HG03378 (cell line): ENCODE results near the gene TEX36.
"Not testable (repeated sequence)": the region's sequence is repeated elsewhere in the genome, so short reads cannot be mapped to it uniquely, and the experiment has no call there.

Experiments
- ATAC-seq: cut with Tn5 transposase; IDR thresholded peaks from one replicate; pipeline ENCODE4 v1.9.1; 2021; ENCODE audit warnings: mild to moderate bottlenecking, moderate library complexity; ENCODE audit not compliant: unreplicated experiment

TEX36 gene

DNA sequence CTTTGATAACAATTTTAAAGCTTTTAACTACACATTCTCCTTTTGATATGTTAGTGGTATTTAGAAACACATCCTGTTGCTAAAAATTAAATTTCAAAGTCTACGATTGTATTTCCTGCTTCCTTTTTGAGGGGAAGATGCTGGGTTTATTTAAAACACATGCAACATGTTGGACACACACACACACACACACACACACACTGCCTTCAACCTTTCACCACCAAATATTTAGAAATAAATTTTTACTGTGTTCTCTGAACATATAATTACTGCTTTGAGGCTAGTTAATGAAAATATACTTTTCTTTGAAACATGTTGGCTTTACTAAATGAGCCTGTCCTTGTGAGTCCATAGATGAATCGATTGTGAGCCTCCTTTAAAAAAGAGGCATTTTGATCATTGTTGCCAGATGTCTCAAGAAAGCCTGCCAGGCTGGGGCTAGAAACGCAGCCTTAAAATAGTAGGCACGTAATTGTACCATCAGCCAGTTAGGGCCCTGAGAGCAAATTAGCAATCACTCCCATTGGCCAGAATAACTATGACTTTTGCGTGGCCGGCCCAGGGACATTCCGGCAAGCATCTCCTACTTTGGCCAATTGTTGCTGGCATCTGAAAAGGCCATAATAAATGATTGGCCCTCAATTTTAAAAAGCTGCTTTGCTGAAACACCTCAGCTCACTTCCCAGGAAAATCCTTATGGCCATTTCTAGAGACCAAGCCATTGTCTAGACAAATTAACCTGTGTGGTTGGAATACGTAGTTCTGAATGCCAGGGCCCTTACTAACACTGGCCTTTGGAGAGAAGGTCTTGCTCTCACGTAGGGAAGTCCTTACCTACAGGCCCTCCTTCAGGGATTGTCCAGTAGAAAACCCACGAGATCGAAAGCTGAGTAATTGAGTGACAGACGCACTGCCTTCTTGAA, 9.9 kb upstream of the TEX36 start:
- no peak for ATAC-seq

DNA sequence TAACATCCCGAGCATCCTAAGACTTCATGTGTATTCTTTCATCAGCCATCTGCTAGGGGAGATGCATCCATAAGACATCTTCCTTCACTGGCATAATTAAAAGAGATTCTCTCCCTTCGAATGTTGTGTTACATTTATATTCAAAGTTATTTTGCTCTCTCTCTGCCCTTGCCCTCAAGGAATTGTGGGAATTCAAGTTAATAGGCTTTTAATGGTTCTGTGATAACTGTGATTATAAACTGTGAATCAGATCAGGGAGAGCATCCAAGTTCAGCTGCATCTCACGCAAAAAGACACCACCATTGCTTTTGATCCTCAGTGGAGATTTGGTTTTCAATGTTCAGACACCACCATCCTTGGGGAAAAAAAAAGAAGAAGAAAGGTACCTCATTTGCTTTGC, 9.2 kb upstream of the TEX36 start:
- no peak for ATAC-seq

DNA sequence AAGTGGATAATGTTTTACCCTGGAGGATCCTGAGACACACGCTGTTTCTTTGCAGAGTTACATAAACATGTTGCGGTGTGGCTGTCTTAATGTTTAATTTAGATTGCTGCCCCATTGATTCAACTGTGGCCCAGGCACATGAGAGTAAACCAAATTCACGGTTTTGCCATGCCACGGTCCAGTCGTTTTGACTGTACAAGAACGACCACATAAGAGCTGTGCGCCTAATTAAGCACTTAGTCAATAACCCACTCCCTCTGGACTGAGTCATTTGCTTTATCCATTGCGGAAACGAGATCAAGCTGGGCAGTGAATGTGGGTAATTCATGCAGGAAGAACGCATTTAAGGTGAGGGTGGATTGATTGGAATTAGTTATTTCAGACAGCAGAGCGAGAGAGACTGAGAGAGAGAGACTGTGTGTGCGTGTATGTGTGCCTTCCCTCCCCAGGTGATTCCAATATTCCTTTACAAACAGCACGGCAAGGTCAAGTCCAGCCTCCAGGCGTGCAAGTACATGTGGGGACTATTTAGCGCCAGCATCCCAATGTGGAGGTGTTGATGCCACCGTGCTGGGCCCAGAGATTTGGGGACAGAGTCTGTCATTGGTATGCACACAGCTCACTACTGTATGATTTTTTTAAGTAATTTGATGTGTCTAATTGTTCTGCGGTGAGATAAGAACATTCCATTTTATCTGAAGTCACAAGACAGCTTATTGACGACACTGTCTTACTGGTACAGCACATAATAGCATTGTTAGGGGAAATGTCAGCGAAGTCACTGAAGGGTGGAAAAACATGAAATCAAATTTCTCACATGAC, 8.4 kb upstream of the TEX36 start:
- ATAC-seq = no peak

DNA sequence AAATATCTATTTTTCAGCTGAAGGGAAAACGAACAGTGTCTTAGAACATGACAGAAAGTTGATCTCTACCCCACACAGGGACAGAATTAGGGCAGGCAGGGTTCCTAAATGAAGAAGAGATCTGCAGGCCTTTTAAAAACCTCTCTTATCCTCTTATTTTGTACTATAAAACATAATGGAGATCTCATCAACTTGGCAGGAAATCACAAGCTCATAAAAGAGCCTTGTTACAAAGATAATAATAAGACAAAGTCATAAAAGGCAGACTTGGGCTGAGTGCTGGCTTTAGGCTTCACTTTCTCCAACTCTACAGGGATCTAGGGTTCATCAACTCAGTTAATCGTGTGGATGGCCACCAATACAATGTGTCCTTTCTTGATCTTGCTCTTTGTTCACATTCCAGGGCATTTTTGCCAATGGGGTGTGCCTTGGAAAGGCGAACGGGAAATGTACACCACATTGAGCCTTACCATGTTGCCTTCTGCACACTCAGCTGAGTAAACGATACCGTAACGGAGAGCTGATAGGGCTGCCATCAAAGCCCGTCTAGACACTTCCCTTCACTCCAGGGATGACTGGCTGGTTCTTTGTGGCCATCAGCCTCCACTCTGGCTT, 7.1 kb upstream of the TEX36 start:
- no peak for ATAC-seq

DNA sequence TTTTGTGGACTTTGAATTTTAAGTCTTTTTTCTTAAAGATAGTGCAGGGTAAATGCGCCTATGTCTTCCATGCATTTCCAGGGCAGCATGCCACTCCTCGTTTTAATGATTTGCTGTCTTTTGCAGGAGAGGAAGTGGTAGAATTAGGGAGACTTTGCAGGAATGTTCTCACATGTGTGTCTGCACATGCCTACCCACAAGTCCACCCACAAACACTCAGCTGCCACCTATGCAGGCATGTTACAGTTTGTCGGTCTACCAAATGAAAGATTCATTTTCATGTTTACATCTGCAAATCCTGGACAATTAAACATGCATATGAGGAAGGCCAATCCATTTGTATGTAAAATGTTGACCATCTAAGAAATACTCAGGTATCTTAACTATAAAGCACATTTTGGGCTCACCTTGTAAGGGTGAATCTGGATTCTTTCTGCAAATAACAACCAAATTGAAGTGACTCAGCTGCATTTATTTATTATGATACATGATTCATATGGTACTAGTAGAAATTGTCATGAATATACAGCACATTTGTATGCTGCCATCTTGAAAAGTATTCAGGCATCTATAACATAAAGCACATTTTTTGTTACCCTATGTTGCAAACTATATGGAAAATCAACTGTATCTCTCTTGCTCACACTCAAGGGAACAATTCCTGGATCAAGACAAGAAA, 4.7 kb upstream of the TEX36 start:
- no peak for ATAC-seq

DNA sequence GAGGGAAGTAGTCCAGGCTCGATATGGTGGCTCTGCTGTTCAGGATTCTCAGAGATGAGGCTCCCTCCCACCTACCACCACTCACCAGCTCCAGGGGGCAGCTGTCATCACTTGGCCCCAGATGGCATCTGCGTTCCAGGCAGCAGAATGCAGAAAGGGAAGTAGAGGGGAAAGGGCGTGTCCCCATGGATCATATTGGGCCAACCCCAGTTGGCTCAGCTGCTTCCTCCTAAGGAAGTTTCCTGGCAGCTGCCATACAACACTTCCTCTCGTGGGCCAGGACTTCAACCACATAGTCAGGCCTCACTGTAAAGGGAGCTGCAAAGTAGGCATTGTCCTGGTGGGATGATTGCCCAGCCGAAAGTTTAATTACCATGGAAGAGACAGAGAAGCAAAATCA, 1.6 kb upstream of the TEX36 start:
- no peak for ATAC-seq

DNA sequence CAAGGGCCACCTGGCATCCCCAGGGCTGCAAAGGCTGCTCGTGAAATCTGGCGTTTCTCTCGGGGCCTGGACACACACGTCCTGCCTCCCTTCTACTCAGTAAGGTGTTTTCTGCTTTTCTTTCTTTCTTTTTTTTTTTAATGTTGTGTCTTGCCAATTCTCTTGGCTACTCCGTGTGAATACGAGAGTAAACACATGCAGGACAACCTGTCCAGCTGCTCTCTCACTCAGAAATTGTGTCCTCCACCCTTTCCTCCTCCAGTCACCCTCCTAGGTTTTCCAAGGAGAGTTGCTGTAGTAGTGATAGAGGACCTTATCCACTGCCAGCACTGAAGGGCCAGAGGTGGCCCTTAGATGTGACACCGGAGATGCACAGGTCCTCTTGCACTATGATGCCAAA, 858 bp upstream of the TEX36 start:
- ATAC-seq = no peak

DNA sequence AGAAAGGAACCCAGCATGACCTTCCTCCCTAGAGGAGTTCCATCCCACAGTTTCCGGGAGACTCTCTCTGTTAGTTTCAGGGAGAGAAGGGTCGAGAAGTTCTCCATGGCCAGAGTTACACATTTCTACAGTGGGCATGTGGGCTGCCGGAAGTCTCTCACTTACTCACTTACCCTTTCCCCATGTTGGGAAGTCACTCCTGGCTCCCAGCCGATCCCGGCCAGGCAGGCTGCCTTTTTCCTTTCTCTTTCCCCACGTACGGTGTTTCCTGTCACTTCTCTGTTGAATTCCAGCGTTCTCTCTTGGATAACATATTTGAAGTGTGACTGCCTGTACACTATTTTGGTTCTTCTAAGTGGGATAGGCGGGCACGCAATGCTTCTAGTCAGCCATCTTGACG, 3.5 kb downstream of the TEX36 start:
- ATAC-seq = no peak

DNA sequence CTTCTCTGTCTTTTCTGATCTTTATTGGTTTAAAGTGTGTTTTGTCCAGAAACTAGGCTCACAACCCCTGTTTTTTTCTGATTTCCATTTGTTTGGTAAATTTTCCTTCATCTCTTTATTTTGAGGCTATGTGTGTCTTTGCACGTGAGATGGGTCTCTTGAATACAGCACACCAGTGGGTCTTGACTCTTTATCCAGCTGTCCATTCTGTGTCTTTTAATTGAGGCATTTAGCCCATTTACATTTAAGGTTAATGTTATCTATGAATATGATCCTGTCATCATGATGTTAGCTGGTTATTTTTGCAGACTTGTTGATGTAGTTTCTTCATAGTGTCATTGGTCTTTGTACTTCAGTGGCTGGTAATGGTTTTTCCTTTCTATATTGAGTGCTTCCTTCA, 10.1 kb downstream of the TEX36 start:
- ATAC-seq = no peak

DNA sequence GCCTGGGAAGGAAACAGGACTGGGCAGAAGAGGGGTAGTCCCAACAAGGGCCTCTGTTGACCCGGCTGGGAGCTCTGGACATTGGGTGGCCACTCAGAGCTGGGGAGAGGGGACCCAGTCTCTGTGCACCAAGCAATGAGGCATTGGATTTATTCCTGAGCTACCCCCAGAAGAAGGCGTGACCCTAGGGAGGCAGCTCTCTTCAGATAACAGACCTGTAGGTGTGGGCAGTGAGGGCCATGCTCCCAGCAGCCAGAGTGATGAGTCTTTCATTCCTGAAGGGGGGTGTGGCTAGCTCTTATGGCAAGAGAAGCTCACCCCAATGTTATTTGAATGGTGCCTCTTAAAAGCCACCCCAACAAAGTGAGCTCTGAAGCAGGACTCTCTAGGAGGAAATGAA, 20.4 kb downstream of the TEX36 start:
- no peak for ATAC-seq

DNA sequence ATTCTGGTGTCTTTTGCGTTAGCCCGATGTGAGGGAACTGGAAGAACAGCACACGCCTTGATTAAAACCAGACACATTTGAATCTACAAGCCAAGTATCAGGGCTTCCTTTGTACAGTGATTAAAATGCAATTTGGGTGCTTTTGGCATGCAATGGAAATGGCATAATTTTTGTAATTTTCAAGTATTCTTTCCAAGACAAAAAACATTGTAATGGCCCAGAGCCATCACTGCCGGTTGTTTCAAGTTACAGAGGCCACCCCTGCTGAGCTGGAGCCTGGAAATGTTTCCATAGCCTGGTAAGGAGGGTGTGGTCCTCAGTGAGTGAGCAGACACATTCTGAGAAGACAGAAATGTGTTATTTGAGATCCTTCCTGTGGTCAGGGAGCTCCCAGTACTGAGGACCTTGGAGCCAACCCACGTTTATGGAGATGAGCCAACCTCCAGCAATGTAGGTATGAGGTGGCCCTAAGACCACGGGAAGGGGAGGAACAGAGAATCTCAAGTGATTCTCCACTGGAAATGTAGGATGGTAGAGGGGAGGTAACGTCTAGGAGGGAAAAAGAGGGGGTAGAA, 20.9 kb downstream of the TEX36 start:
- no peak for ATAC-seq

DNA sequence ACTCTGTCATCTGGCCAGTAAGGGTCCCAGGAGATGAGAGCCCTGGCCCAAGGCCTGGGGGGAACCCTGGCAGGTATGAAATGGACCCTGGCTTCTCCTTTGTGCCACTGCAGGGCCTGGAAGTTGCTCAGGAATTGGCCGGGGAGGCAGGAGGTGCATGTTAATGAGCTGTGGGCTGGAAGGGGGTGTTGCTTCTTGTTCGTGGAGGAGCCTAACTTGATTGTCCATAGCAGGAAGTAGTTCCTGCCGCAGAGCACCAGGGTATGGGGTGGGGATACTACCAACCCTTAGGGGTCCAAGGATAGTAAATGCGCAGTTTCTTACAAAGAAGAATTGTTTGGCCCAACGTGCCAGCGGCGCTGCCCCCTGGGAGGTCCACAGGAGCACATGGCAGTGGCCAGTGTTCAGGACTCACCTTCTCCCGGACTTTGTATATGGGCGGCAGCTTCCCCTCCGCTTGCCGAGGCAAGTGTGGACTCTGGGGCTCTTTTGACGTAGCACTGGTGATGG, 21.5 kb downstream of the TEX36 start:
- ATAC-seq = no peak

DNA sequence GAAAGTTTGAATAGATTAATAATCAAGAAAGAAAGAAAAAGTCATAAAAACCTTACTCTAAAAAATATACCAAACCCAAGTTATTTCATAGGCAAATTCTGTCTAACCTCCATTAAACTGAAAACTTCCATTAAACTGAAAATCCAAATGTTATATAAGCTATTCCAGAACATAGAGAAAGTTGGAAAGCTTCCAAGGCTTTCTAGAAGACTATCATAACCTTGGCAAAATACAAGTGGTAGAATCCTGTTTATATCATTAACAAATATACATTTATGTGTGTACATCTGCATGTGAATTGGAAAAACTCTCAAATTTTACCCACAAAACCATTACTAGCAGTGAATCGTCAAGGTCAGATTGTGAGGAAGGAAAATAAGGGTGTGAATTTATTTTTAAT, 23.9 kb downstream of the TEX36 start:
- no peak for ATAC-seq

DNA sequence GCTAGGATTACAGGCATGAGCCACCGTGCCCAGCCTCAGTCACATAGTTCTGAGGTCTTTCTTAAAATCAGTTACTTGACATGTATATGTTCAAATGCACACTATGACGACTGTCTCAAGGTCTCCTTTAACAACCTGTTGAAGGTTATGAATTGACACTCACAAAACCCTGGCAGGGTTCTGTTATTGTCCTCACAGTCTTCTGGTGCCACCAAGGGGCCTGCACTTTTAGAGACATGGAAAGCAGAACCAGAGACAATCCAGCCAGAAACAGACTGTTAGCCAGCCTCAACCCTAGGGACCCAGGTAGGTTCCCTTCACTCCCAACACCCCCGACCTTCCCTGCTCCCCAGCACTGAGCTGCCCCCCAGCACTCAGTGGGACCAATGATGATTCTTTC, 26.4 kb downstream of the TEX36 start:
- no peak for ATAC-seq

DNA sequence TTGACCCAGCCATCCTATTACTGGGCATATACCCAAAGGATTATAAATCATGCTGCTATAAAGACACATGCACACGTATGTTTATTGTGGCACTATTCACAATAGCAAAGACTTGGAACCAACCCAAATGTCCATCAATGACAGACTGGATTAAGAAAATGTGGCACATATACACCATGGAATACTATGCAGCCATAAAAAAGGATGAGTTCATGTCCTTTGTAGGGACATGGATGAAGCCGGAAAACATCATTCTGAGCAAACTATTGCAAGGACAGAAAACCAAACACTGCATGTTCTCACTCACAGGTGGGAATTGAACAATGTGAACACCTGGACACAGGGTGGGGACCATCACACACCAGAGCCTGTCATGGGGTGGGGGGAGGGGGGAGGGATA, 29.9 kb downstream of the TEX36 start:
- not testable (repeated sequence) for ATAC-seq

DNA sequence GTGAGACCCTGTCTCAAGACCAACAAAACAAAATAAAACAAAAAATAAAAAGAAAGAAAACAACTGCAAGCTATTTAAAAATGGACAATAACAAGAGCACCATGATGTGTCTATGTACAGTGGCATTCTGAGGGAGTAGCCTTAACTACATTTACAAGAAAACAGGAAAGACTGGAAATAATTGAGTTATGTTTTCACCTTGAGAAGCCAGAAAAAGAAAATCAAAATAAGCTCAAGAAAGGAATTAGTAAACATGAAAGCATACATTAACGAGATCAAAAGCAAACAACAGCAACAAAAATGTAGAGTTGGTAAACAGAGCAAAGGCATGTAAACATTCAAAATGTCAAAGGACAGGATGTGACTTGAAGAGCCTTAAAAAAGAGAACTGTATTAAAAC, 36.7 kb downstream of the TEX36 start:
- no peak for ATAC-seq

DNA sequence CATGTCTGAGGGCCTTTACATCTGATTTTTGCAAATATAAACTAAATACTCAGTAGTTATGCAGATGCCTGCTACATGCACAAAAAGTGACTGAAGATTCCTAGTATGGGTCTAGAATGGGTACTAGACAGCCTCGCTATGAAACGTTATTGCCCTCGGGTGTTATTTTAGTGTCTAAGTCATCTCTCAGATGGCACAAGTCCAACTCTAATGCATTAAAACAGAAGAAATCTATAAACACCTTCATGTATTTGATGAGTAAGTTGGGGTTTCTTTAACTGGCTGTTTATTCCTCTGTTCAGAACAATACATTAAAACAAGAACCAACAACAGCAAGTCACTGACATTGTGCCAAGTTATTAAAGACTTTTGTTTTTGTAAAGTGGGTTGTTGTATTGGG, 41.6 kb downstream of the TEX36 start:
- no peak for ATAC-seq

DNA sequence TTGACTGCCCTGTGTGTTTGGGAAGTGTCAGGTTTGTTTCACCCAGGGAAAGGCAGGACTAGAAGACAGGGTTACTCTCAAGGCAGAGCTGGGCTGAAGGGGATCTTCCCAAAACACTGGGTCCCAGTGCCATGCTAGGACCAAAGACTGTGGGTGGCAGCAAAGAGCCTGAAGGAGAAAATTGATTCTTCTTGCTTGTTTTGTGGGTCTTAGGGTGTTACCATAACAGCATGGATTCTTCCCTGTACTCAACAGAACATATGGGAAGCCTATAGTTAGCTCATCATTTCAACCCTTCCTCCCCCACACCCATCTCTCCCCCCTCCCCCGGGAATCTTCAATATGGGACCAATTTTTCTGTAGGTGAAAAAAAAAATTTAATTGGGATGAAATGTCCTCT, 42.3 kb downstream of the TEX36 start:
- no peak for ATAC-seq

DNA sequence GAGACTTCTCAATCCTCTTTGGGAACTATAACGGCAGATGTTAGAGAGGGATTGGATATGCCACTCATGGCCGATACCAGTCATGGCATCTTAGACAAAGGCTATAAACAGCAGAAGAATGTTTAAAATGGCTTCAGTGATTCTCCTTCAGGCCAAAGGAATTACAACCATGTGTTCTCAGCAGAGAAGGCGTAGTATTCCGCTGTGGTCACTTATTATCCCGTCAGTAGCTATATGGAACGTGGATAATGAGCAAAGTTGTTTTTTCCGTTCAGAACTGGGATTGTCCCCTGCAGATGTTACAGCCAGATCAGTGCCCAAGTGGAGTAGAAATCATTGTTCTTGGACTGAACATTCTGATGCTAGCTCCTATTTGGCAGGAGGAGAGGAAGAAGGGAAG, 43.1 kb downstream of the TEX36 start:
- ATAC-seq = no peak

DNA sequence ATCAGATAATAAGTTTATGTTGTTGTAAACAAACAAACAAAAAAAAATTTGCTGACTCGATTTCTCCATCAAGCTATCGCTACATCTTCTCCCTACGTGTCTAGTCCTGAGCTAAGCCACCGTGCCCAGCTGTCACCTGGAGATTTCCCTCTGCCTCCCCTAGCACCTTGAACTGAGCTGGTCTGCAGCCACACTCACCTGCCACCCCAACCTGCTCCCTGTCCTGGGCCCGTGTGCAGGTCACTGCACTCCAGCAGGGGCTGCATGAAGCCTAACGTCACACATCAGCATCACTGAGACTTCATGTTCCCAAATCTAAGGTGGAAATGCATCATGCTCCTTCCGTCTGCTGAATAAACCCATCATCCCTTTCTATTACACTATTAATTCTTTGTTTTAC, 44.4 kb downstream of the TEX36 start:
- no peak for ATAC-seq

DNA sequence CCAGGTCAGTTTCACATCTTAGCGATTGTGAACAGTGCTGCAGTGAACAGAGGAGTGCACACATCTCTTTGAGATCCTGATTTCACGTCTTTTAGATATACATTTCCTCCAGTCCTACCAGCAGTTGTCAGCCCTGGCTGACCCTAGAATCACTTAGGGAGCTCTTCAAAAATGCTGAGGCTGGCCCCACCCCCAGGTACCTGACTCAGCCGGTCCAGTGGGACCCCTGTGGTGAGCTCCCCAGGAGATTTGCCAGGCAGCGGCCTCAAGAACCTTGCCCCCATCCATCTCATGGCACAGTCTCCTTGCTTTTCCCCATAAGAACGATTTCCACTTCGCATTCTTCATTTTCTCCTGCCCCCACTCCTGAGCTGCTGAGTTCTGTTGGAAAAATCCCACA, 45.5 kb downstream of the TEX36 start:
- ATAC-seq = no peak
